Subcutaneous adipose tissue (tissue), 4 donors: Measurements from ENCODE around the gene PDZRN4. TPM values are rescaled to one million over a fixed set of nuclear protein-coding genes. Genes with fewer than 3 reads are reported as not detected.

Experiments
- CTCF ChIP-seq: fragments of 450-650 bp; IDR thresholded peaks from one replicate; pipeline ENCODE4 v1.5.1; 2016; ENCODE audit warnings: low read depth, mild to moderate bottlenecking, control low read depth, antibody characterized with exemption, moderate library complexity
- total RNA-seq, 4 donors: library from RNA; depleted of rRNA; stranded (reverse); fragments of >200 nt; gene quantifications; one replicate each; pipeline ENCODE4 v1.1.0, GENCODE V29; 2016

PDZRN4 gene
- total RNA-seq, 4 donors from 2014 or later, result 0.49 to 11.7 (median 2.2) TPM

DNA sequence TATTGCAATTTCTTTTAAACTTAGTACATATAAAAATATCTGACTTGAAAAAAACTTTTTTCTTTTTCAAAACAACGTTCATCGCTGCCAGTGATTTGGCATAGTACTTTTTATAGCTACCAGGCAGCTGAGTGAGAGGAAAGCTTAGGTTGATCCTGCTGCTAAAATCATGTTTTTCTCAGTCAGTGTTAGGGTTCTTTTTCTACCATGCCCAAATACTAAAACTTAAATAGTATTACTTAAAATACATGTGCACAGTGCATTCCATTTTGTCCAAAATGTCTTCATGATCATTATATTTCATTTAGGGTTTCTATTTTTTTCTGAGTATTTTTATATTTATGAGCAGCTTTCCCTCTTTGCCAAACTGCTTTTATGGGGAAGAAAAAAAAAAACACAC, 123.8 kb downstream of the PDZRN4 start:
- no peak for TF ChIP-seq CTCF

- TF ChIP-seq CTCF, result no peak
These were observed 137.2 kb downstream of the PDZRN4 start for GRCh38 chr12:41325336-41325735.

GRCh38 chr12:41327096-41327895, 139.2 kb downstream of the PDZRN4 start:
- no peak for TF ChIP-seq CTCF

DNA sequence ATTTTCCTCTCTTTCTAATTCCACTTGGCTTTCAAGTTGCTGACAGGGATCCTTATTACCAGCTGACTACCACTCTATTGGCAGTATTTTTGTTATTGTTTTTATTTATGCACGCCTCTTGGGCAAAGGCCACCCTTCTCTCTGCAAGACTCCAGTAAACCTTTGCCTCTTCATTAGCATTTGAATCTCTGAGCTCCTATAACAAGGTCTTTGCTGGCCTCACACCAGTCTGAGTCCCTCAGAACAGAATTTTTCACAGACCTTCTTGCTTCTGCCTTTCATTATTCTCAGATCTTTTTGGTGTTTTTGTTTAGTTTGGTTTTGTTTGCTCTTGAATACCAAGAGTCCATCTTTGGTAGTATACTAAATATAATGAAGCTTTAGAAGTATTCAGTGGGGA, 145.9 kb downstream of the PDZRN4 start:
- TF ChIP-seq CTCF, result no peak

- TF ChIP-seq CTCF, result no peak
These were observed 146.3 kb downstream of the PDZRN4 start for GRCh38 chr12:41334390-41334789.

DNA sequence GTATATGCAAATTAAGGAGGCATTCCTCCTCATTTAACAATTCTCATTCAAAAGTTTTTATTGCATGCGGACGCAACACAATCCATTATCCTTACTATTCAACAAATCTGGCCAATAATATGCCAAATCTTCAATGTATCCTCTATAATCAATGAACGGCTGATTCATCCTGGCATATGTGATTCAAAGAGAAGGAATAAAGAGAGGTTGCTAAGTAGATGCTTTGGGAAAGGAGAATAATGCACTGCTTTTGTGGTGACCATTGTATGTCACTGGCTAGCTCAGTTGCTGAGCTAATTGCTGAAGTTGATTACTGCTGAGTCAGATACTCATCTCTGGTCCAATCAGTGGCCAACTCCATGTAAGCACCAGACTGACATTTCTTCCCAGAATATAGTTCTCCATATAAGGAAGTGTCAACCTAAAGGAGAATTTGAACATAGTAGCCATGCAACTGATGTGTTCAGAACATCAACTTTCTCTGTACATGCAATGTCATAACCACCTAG, 148.0 kb downstream of the PDZRN4 start:
- TF ChIP-seq CTCF, result no peak

DNA sequence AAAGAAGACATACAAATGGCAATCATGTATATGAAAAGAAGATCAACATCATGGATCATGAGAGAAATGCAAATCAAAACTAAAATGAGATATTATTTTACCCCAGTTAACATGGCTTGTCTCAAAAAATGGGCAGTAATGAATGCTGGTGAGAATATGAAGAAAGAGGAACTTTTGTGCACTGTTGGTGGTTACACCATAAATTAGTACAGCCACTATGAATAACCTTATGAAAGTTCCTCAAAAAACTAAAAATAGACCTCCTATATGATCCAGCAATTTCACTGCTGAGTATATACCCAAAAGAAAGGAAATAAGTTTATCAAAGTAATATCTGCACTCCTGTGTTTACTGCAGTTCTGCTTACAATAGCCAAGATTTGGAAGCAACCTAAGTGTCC, 151.7 kb downstream of the PDZRN4 start:
- no peak for TF ChIP-seq CTCF
